ENCODE data around the gene PRR13.
"Not testable (repeated sequence)": the region's sequence is repeated elsewhere in the genome, so short reads cannot be mapped to it uniquely, and the experiment has no call there.

The PRR13 gene

GRCh38 chr12:53441040-53441833 is at the start of gene PRR13:
Gene PRR13, plus strand, starts transcription at chr12:53441734. Its CDS starts 981 bp downstream, at chr12:53442715.
- peak within 1 kb of the TSS; percentile 98 for H3K4me3 ChIP-seq (ENCODE audit: low read length in 2 of 2)
- peaks cover 11 to 17% of the 10 kb centered on the region in 2 donors for H3K36me3 ChIP-seq (ENCODE audit: control insufficient read depth in 2 of 2, insufficient read depth in 2 of 2, low read length in 2 of 2)
- H3K27me3 ChIP-seq (ENCODE audit: control insufficient read depth in 2 of 2, insufficient read depth in 2 of 2, low read length in 2 of 2): no peaks in the 10 kb centered on the region
- no peaks in the 10 kb centered on the region for H3K9me3 ChIP-seq (ENCODE audit: control insufficient read depth in 2 of 2, low read length in 2 of 2)
- peak within 1 kb of the TSS; percentile 88 to 92 for H3K27ac ChIP-seq (ENCODE audit: low read depth in 2 of 2, low read length in 2 of 2)
- H3K4me1 ChIP-seq (ENCODE audit: control insufficient read depth in 2 of 2, insufficient read depth in 2 of 2, low read length in 2 of 2): peaks cover 11 to 19% of the 10 kb centered on the region in 2 donors
- H3K9ac ChIP-seq (ENCODE audit: low read depth in 1 of 2, low read length in 2 of 2): peak within 1 kb of the TSS; percentile 92 to 99

- H3K4me1 ChIP-seq (ENCODE audit: control insufficient read depth in 2 of 2, insufficient read depth in 2 of 2, low read length in 2 of 2): no peaks in the 10 kb centered on the region
- H3K27ac ChIP-seq (ENCODE audit: low read depth in 2 of 2, low read length in 2 of 2): no peak overlapping the region
- no peak overlapping the region for H3K9ac ChIP-seq (ENCODE audit: low read depth in 1 of 2, low read length in 2 of 2)
- H3K27me3 ChIP-seq (ENCODE audit: control insufficient read depth in 2 of 2, insufficient read depth in 2 of 2, low read length in 2 of 2): no peaks in the 10 kb centered on the region
- no peak overlapping the region for H3K4me3 ChIP-seq (ENCODE audit: low read length in 2 of 2)
- H3K36me3 ChIP-seq (ENCODE audit: control insufficient read depth in 2 of 2, insufficient read depth in 2 of 2, low read length in 2 of 2): peaks cover 7 to 12% of the 10 kb centered on the region in 2 donors
- H3K9me3 ChIP-seq (ENCODE audit: control insufficient read depth in 2 of 2, low read length in 2 of 2): no peaks in the 10 kb centered on the region
These were observed 41.6 kb upstream of the PRR13 start for GRCh38 chr12:53399896-53400295.

- H3K9me3 ChIP-seq (ENCODE audit: control insufficient read depth in 2 of 2, low read length in 2 of 2); H3K27ac ChIP-seq (ENCODE audit: low read depth in 2 of 2, low read length in 2 of 2); H3K9ac ChIP-seq (ENCODE audit: low read depth in 1 of 2, low read length in 2 of 2); H3K4me3 ChIP-seq (ENCODE audit: low read length in 2 of 2); H3K4me1 ChIP-seq (ENCODE audit: control insufficient read depth in 2 of 2, insufficient read depth in 2 of 2, low read length in 2 of 2); H3K27me3 ChIP-seq (ENCODE audit: control insufficient read depth in 2 of 2, insufficient read depth in 2 of 2, low read length in 2 of 2): not testable (repeated sequence)
- H3K36me3 ChIP-seq (ENCODE audit: control insufficient read depth in 2 of 2, insufficient read depth in 2 of 2, low read length in 2 of 2): peaks cover 7 to 18% of the 10 kb centered on the region in 2 donors
These were observed 39.2 kb upstream of the PRR13 start for GRCh38 chr12:53402351-53402750.

GRCh38 chr12:53402871-53403270 is 38.7 kb upstream of the PRR13 start:
- Histone ChIP-seq H3K36me3 (ENCODE audit: control insufficient read depth in 2 of 2, insufficient read depth in 2 of 2, low read length in 2 of 2) (peaks cover 7 to 18% of the 10 kb centered on the region in 2 donors), H3K4me3 (ENCODE audit: low read length in 2 of 2) (no peak overlapping the region)

GRCh38 chr12:53410951-53411350 is 30.6 kb upstream of the PRR13 start:
- no peak overlapping the region for H3K4me3 ChIP-seq (ENCODE audit: low read length in 2 of 2)
- H3K36me3 ChIP-seq (ENCODE audit: control insufficient read depth in 2 of 2, insufficient read depth in 2 of 2, low read length in 2 of 2): peaks cover 42 to 51% of the 10 kb centered on the region in 2 donors
- no peak overlapping the region for H3K9ac ChIP-seq (ENCODE audit: low read depth in 1 of 2, low read length in 2 of 2)
- H3K27me3 ChIP-seq (ENCODE audit: control insufficient read depth in 2 of 2, insufficient read depth in 2 of 2, low read length in 2 of 2): no peaks in the 10 kb centered on the region
- no peak overlapping the region for H3K27ac ChIP-seq (ENCODE audit: low read depth in 2 of 2, low read length in 2 of 2)
- no peaks in the 10 kb centered on the region for H3K9me3 ChIP-seq (ENCODE audit: control insufficient read depth in 2 of 2, low read length in 2 of 2)
- no peaks in the 10 kb centered on the region for H3K4me1 ChIP-seq (ENCODE audit: control insufficient read depth in 2 of 2, insufficient read depth in 2 of 2, low read length in 2 of 2)

More at GRCh38 chr12:53402871-53403270, 38.7 kb upstream of the PRR13 start:
- H3K9ac ChIP-seq (ENCODE audit: low read depth in 1 of 2, low read length in 2 of 2): no peak overlapping the region
- H3K27me3 ChIP-seq (ENCODE audit: control insufficient read depth in 2 of 2, insufficient read depth in 2 of 2, low read length in 2 of 2): no peaks in the 10 kb centered on the region
- no peaks in the 10 kb centered on the region for H3K4me1 ChIP-seq (ENCODE audit: control insufficient read depth in 2 of 2, insufficient read depth in 2 of 2, low read length in 2 of 2)
- no peak overlapping the region for H3K27ac ChIP-seq (ENCODE audit: low read depth in 2 of 2, low read length in 2 of 2)
- no peaks in the 10 kb centered on the region for H3K9me3 ChIP-seq (ENCODE audit: control insufficient read depth in 2 of 2, low read length in 2 of 2)

GRCh38 chr12:53413485-53414204 is 27.9 kb upstream of the PRR13 start:
- H3K4me3 ChIP-seq (ENCODE audit: low read length in 2 of 2): no peak overlapping the region
- H3K9ac ChIP-seq (ENCODE audit: low read depth in 1 of 2, low read length in 2 of 2): no peak overlapping the region
- H3K27me3 ChIP-seq (ENCODE audit: control insufficient read depth in 2 of 2, insufficient read depth in 2 of 2, low read length in 2 of 2): no peaks in the 10 kb centered on the region
- no peaks in the 10 kb centered on the region for H3K9me3 ChIP-seq (ENCODE audit: control insufficient read depth in 2 of 2, low read length in 2 of 2)
- no peaks in the 10 kb centered on the region for H3K4me1 ChIP-seq (ENCODE audit: control insufficient read depth in 2 of 2, insufficient read depth in 2 of 2, low read length in 2 of 2)
- H3K36me3 ChIP-seq (ENCODE audit: control insufficient read depth in 2 of 2, insufficient read depth in 2 of 2, low read length in 2 of 2): peaks cover 35 to 42% of the 10 kb centered on the region in 2 donors
- H3K27ac ChIP-seq (ENCODE audit: low read depth in 2 of 2, low read length in 2 of 2): no peak overlapping the region

- Histone ChIP-seq H3K9ac (ENCODE audit: low read depth in 1 of 2, low read length in 2 of 2) (no peak overlapping the region), H3K4me3 (ENCODE audit: low read length in 2 of 2) (no peak overlapping the region), H3K27ac (ENCODE audit: low read depth in 2 of 2, low read length in 2 of 2) (no peak overlapping the region), H3K9me3 (ENCODE audit: control insufficient read depth in 2 of 2, low read length in 2 of 2) (no peaks in the 10 kb centered on the region), H3K36me3 (ENCODE audit: control insufficient read depth in 2 of 2, insufficient read depth in 2 of 2, low read length in 2 of 2) (peaks cover 28 to 33% of the 10 kb centered on the region in 2 donors), H3K4me1 (ENCODE audit: control insufficient read depth in 2 of 2, insufficient read depth in 2 of 2, low read length in 2 of 2) (no peaks in the 10 kb centered on the region), H3K27me3 (ENCODE audit: control insufficient read depth in 2 of 2, insufficient read depth in 2 of 2, low read length in 2 of 2) (no peaks in the 10 kb centered on the region)
These were observed 26.6 kb upstream of the PRR13 start for GRCh38 chr12:53414756-53415417.

- not testable (repeated sequence) for H3K9me3 ChIP-seq (ENCODE audit: control insufficient read depth in 2 of 2, low read length in 2 of 2); H3K9ac ChIP-seq (ENCODE audit: low read depth in 1 of 2, low read length in 2 of 2); H3K4me3 ChIP-seq (ENCODE audit: low read length in 2 of 2); H3K27me3 ChIP-seq (ENCODE audit: control insufficient read depth in 2 of 2, insufficient read depth in 2 of 2, low read length in 2 of 2); H3K27ac ChIP-seq (ENCODE audit: low read depth in 2 of 2, low read length in 2 of 2); H3K4me1 ChIP-seq (ENCODE audit: control insufficient read depth in 2 of 2, insufficient read depth in 2 of 2, low read length in 2 of 2)
- peaks cover 25% of the 10 kb centered on the region in 2 donors for H3K36me3 ChIP-seq (ENCODE audit: control insufficient read depth in 2 of 2, insufficient read depth in 2 of 2, low read length in 2 of 2)
These were observed 25.7 kb upstream of the PRR13 start for GRCh38 chr12:53415752-53416389.

- H3K4me3 ChIP-seq (ENCODE audit: low read length in 2 of 2); H3K4me1 ChIP-seq (ENCODE audit: control insufficient read depth in 2 of 2, insufficient read depth in 2 of 2, low read length in 2 of 2); H3K9me3 ChIP-seq (ENCODE audit: control insufficient read depth in 2 of 2, low read length in 2 of 2); H3K27me3 ChIP-seq (ENCODE audit: control insufficient read depth in 2 of 2, insufficient read depth in 2 of 2, low read length in 2 of 2); H3K9ac ChIP-seq (ENCODE audit: low read depth in 1 of 2, low read length in 2 of 2); H3K27ac ChIP-seq (ENCODE audit: low read depth in 2 of 2, low read length in 2 of 2): not testable (repeated sequence)
- H3K36me3 ChIP-seq (ENCODE audit: control insufficient read depth in 2 of 2, insufficient read depth in 2 of 2, low read length in 2 of 2): peaks cover 11 to 15% of the 10 kb centered on the region in 2 donors
These were observed 24.2 kb upstream of the PRR13 start for GRCh38 chr12:53417291-53417816.
